Myocyte (in vitro differentiated cells): ENCODE results near the gene IQGAP1. TPM values are rescaled to one million over a fixed set of nuclear protein-coding genes. Genes with fewer than 3 reads are reported as not detected.

Experiments
- DNase-seq: peaks from one replicate; pipeline ENCODE4 v3.0.0-alpha.2; 2012; ENCODE audit warnings: low read depth
- total RNA-seq: library from RNA; depleted of rRNA; stranded (reverse); fragments of >200 nt; gene quantifications from 2 replicates; pipeline ENCODE4 v1.2.3, GENCODE V29; 2014

IQGAP1 gene
- total RNA-seq, 1 donor from 2014 or later: 95.9 TPM

DNA sequence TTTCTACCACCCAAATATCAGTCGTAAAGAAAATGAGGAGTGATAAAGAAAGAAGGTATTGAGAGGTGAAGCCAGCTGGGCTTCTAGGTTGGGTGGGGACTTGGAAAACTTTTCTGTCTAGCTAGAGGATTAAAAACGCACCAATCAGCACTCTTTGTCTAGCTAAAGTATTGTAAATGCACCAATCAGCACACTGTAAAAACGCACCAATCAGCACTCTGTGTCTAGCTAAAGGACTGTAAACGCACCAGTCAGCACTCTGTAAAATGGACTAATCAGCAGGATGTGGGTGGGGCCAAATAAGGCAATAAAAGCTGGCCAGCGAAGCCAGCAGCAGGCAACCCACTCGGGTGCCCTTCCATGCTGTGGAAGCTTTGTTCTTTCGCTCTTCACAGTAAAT lies 13.0 kb upstream of the IQGAP1 start:
- no peak for DNase-seq

DNA sequence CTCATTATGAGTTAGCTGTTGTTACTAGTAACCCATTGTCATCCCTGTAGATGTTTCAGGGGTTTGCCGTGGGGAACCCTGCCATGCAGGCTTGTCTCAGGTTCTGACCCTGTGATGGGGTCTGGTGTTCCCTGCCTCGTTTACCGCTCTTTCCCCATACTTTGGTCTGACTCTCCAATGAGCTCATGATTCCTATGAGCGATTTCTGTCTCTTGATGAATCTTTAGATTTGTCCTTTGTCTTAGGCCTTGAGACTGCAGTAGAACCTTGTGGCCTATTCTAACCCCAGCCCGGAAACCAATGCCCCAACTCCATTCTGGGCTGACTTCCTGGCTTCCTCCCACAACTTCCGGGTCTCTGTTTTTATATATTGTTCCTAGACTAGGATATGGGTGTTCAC lies 11.3 kb upstream of the IQGAP1 start:
- no peak for DNase-seq

DNA sequence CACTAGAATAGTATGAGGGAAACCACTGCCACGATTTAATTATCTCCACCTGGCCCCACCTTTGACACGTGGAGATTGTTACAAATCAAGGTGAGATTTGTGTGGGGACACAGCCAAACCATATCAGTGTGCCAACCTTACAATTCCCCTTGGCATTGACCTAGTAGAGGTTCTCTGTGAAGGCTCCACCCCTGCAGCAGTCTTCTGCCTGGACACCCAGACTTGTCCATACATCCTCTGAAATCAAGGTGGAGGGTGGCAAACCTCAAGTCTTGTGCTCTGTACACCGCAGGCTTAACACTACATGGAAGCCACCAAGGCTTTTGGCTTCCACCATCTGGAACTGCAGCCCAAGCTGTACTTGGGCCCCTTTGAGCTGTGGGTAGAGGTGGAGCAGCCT lies 8.8 kb upstream of the IQGAP1 start:
- no peak for DNase-seq

DNA sequence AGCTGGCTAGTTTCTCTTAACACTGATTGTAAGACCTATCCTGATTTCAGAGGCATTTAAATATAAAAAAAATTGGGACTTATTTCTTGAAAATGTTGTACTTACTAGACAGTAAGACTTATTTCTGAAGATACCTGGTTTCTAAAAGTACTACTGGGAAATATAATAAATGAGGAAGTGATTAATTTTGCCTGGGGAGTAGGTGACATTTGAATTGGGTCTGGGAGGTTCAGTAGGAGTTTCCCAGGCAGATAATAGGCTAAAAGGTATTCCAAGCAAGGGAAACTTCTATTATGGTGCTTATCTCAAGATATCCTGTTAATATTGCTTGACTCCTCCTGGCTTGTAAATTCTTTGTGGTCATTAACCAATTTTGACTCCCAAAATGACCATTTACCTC lies 6.5 kb upstream of the IQGAP1 start:
- DNase-seq: no peak

DNA sequence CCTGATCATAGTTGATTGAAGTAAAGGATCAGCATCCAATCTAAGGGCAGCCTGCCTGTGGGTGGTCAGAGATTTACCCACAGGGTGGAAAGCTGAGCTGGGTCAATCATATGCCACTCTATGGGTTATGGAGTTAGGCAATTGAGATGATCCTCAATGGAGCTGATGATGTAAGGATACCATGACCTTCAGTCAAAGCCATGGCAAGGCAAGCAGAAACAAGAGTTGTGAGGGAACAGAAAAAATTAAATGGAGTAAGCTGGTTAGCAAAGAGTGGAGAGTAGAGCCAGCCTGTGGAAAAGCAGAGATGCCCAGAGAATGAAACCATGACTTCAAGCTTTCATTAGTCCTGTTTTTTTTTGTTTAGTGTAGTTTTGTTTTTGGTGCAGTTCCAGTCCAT lies 5.7 kb upstream of the IQGAP1 start:
- DNase-seq: no peak

DNA sequence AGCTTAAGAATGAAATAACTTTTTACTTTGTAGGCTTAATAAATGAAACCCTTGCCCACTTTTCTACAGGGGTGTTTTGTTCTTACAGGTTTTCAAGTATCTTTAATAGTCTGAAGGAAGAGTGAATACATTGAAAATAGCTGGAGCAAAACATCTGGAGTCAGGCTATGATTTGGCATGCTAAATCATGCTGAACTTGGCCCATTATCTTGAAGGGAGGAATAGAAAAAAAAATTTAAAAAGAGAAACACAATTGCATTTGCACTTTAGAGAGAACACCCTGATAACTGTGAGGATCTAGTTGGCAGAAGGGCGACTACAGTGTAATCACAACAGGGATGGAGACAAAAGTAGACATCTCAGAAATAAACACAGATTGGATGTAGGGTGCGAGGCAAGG lies 1.8 kb upstream of the IQGAP1 start:
- DNase-seq: no peak

DNA sequence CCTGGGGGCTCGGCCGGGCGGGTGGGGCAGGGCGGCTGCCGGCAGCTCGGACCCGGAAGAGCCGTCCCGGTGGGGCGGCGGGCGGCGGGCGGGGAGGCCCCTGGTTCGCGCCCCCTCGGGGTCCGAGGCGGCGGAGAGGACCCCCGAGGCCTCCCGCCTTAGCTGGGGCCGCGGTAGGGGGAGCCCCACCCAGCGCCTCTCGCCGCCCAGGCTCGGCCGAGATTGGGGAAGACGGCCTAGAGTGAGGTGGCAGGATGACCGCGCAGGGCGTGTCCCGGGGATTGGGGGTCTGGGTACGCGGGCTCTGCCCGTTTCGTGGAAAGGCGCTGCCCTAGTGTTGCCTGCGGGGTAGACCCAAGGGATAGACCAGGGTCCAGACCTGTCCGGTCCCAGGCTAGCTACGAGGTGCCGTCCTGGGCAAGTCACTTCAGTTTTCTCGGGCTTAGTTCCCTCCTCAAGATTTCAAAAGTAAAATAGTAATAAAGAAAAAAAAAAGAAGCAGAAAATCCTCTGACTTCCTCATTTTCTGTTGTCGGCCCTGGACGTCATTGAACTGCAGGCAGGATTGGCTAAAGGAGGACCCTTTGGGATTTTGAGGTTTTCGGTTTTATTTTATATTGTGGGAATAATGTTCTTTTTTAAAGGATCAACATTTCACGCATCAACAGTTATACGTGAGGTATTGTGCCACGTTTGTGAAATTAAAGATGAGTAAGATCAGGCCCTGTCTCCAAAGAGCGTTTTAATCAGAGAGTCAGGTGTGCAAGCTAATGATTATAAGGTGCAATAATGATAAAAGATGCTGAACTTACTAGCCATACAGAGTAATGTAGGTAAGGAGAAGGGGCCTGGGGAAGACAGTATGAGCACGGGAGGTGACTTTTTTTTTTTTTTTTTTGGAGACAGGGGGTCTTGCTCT lies 679 bp downstream of the IQGAP1 start:
- DNase-seq: peak; percentile 67

DNA sequence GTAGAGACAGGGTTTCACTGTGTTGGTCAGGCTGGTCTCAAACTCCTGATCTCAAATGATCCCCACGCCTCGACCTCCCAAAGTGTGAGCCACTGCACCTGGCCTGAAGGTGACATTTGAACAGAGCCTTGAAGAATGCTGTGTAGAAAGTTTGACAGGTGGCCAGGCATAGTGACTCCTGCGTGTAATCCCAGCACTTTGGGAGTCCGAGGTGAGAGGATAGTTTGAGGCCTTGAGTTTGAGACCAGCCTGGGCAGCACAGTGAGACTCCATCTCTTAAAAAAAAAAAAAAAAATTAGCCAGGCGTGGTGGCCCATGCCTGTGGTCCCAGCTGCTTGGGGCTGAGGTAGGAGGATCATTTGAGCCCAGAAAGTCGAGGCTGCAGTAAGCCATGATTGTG lies 1.5 kb downstream of the IQGAP1 start:
- DNase-seq: peak; percentile 11

DNA sequence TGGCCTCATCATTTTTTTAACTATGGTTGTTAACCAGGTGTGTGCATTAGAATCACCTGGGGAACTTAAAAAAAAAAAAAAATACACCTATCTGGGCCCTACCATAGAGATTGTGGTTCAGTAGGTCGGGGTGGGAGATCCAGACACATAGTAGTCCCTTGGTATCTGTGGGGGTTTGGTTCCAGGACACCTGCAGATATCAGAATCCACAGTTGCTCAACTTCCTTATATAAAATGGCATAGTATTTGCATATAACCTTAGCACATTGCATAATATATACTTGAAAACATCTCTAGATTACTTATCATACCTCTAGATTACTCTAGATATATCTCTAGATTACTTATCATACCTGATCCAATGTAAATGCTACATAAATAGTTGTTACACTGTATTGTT lies 5.0 kb downstream of the IQGAP1 start:
- DNase-seq: no peak

DNA sequence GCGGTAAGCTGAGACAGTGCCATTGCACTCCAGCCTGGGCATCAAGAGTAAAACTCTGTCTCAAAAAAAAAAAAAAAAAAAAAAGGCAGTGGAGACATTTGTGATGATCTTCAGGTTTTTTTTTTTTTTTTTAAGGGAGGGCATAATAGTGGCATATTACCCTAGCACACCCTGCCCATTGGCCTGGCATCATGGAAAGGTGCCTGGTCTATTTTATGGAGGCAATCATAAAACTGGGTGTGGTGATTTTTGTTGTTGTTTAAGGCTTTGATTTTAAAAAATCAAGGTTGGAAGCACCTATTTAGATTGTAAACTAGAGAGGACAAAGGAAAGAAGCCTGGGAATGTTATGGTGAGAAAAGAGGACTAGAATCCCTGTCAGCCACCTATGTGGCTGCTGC lies 6.0 kb downstream of the IQGAP1 start:
- DNase-seq: no peak

DNA sequence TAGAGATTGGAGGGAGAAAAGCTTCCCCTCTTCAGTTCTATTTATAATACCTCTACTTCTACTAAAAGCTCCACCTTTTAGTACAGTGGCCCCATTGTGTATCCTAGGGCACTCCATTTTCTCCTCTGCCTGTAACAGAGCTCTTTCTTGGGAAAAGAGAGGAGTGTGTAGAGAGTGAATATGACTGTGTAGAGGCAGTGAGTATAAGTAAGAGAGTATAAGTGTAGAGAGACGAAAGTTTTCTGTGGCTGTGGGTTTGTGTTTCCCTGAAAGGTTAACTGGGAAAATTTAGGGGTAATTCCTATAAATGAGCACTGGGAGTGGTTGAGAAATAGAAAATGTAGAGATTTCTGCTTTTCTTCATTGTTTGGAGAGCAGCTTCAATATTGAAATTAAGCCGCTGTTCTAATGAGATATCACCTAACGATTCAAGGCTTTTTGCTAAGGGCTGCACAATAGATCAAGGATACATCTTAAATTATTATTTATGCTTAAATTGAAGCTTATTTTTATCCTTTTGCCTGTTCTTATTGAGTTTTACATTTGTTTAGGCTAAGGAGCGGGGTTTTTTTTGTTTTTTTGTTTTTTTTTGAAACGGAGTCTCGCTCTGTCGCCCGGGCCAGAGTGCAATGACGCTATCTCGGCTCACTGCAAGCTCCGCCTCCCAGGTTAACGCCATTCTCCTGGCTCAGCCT lies 6.9 kb downstream of the IQGAP1 start:
- no peak for DNase-seq

DNA sequence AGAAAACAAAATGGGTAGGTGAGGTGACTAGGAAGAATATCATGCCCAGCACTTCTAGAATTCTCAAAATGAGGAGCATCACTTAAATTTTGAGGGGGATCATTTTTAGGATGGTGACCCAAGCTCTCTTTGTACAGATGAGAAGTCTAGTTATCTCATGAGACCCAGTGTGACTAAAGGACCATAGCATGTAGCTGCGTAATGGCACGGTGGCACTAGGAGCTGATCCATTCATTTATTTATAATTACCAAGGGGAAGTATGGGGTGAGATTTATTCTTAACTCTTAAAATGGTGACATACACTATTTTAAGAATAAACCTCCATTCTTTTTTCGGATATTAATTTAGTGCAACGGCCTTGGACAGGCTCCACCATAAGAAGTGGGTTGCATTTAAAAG lies 8.3 kb downstream of the IQGAP1 start:
- DNase-seq: no peak

DNA sequence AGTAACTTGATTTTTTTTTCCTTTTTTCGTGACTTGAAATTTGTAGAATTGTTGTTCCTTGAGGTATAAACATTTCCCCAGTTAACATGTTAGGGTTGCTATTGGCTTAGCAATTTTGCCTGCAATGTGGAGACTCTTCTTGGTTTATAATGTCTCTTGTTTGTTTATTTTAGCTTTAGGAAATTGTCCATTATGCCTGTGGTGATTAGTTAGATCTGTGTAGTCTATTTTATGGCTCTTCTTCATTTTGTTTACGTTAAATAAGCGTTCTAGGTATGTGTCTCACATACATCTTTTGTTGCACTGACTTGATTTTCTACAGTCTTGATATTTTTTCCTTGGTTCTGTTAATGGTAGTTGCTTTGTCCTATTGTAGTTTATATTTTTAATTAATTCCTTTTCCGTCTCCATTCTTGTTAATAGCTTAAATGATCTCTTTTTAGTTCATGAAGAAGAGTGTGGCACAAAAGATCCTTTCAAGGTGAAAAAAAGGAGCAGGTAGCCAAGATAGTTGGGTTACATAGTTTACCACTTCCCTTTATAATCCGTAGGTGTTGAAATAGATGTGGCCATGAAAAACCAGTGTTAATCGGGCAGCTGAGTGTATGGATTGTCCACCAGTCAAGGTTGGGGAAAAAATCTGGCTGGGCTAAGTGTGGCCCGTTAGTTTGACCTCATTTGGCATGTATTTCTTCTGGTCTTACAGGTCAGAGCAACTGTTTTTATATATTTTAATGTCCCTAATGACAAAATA lies 12.1 kb downstream of the IQGAP1 start:
- DNase-seq: no peak

DNA sequence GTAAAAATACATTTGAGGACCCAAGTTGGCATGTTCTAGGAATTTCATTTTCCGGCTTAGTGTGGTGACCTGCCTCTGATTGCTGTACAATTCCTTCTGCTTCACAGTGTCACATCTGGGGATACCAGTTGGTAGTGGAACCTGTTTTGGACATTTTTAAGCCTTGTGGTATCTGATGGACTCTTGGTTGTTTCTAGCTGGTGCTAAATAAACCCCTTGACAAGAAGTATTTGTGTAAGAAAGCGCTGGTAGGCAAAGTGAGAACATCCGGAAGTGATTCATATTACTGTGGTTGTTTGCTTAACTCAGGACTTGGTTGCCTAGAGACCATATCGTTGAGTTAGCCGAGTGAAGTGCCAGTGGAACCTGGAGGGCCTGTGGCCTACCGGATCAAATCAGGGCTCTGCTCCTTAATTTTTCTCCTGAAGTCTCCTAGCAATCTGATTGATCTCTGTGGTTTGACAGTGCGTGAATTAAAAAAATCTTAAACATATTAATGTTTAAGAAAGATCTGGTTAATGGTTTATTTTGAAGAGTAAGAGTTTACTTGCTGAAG lies 12.8 kb downstream of the IQGAP1 start:
- DNase-seq: peak; percentile 97

DNA sequence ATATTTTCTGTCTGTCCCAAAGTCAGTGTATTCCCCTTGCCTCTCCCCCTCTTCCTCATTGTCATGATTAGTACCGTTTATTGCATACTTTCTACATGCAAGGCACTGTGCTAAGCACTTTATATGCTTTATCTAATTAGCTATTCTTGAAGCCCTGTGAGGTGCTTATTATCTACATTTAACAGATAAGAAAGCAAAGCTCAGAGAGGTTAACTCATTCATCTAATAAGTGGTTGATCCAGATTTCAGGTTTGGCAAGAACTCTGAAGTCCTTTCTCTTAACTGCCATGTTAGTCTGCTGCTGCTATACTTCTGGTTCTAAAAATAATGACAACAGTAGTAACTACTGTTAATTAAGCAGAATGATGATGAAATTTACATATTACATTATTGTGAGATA lies 13.5 kb downstream of the IQGAP1 start:
- no peak for DNase-seq

DNA sequence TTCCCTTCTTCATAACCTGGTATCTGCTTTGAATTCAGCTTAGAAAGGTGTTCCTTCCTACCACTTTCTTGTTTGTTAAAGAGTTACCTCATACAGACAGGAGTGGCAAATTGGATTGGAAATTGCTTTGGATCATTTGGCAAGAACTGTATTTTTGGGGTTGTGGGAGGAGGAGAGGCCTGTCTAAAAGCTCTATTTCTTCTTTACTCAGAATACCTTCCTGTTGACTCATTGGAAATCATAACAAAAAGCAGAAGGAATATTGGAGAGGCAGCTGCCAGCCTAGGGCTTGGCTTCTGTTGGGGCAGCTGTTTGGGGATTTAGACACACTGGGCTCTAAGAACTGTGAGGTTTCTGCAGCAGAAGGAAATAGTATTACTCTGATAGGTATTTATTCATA lies 14.2 kb downstream of the IQGAP1 start:
- peak; percentile 97 for DNase-seq

DNA sequence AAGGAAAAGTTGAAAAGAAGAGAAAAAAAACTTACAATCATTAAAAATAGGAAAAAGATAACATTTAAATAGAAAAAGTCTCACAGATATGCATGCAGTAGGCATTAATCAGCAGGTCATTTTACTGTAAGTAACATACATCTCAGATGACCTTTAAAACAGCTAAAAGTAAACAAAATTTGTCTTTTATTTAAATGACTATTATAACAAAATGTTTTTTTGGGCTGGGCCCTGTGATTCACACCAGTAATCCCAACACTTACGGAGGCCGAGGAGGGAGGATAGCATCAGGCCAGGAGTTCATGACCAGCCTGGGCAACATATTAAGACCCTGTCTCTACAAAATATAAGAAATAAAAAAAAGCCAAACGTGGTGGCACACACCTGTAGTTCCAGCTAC lies 14.7 kb downstream of the IQGAP1 start:
- DNase-seq: no peak

DNA sequence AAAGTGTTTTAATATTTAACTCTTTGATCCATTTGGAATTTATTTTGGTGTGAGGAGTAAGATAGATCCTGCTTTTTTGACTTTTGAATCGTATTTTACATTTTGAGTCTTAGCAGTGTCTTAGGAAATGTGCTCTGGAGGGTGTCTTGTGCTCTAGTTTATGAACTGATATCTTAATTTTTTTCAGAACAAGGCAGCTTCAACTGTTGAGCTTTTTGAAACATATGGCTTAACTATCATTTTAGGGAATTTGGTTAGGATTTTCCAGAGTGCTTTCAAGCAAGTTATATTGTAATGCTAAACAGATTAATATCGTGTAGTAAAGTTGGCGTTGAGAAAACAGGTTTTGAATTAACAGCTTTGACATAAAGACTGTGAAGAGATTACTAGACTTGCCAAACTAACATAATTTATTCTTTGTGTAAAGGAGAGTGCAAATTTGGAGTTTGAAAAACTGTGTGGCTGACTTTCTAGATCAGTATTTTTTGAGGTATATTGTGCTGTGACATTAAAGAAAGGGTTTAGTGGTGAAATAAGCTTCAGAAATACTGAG lies 17.1 kb downstream of the IQGAP1 start:
- no peak for DNase-seq

DNA sequence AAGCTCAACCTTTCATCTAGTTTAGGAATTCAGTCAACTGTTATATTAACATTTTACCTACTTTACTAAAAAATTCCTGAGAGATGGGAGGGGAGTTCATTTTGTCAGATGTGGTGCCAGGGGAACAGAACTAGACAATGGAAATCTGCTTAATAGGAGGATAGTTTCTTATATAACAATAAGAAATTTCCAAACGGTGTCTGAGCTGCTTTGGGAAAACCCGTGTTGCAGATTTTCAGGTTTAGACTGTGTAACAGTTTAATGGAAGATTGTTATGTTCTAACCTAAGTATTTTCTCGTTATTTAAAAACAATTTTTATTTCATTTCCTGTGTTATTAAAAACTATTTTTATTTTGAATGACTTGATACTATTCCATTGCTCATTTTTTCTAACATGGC lies 19.3 kb downstream of the IQGAP1 start:
- no peak for DNase-seq

DNA sequence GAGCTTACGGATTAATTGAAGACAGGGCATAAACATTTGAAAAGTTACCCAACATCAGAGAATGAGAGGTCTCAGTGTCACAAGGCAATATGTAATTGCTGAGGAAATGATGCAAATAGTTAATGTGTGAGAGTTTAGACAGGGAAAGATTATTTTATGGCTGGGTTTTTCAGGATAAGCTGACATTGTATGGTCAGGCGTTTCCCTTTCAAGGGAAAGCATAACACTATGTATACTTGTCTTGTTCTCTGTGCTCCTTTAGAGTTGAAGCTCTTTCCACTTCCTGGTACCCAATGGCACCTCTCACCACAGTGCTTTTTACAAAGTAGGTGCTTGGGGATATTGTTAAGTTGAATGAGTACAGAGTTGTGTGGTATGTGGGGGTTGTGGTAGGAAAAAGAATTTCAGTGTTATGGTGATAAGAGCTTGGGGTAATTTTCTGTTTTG lies 19.9 kb downstream of the IQGAP1 start:
- DNase-seq: no peak

DNA sequence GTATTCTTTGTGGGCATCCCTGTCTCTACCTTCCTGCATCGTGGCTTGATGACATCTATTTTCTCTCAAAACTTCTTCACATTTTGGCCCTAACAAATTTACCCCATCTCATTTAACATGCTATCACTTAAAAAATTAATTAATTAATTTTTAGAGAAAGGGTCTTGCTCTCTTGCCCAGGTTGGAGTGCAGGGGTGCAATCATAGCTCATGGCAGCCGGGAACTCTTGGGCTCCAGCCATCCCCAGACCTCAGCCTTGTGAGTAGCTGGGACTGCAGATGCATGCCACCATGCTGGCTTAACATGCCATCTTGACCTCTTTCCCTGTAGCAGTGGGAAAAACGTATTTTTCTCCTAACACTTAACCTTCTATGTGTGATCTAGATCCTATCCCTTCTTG lies 20.6 kb downstream of the IQGAP1 start:
- no peak for DNase-seq
